Measurements from ENCODE around the gene XIRP2. TPM values are rescaled to one million over a fixed set of nuclear protein-coding genes. Genes with fewer than 3 reads are reported as not detected.

XIRP2 gene
- total and polyA plus RNA-seq, 2 of the 4 experiments (the other 2 are of a cell fraction): 0.05 to 0.18 TPM

- Histone ChIP-seq H3K4me1 (ENCODE audit: control insufficient read depth, insufficient read depth, low read length) (peaks cover 2% of the 10 kb centered on the region; the same call in 1 of the 2 replicates), H4K91ac (ENCODE audit: insufficient read depth, low read depth, low read length) (no peak overlapping the region), H3K36me3 (ENCODE audit: control insufficient read depth, insufficient read depth, low read length) (no peaks in the 10 kb centered on the region), H2AFZ (replicated peaks; ENCODE audit: low read length, poor library complexity) (no peak overlapping the region), H3K27ac (ENCODE audit: insufficient read depth, low read length) (no peak overlapping the region), H3K9ac (ENCODE audit: low read depth, low read length) (no peak overlapping the region), H3K9me1 (ENCODE audit: insufficient read depth, low read length) (no peaks in the 10 kb centered on the region), H3K4ac (ENCODE audit: low read depth, low read length) (no peak overlapping the region), H2BK20ac (ENCODE audit: low read depth, low read length) (no peak overlapping the region), H4K5ac (ENCODE audit: low read depth, low read length) (no peak overlapping the region), H2AK9ac (replicated peaks; ENCODE audit: low read depth, low read length, poor library complexity) (no peak overlapping the region), H4K8ac (ENCODE audit: low read depth in 2 of 2, low read length in 2 of 2) (no peak overlapping the region), H3K27me3 (ENCODE audit: control insufficient read depth, insufficient read depth, low read length) (no peaks in the 10 kb centered on the region), H2BK5ac (ENCODE audit: low read depth, low read length, poor library complexity, severe bottlenecking) (no peak overlapping the region), H3K9me3 (ENCODE audit: control insufficient read depth, insufficient read depth, low read length) (no peaks in the 10 kb centered on the region), H3K18ac (ENCODE audit: low read depth, low read length) (no peak overlapping the region), H3K4me3 (ENCODE audit: insufficient read depth, low read depth, low read length) (no peak overlapping the region), H2AK5ac (ENCODE audit: low read depth, low read length) (no peak overlapping the region), H3K14ac (replicated peaks; ENCODE audit: low read depth, low read length) (no peak overlapping the region), H4K20me1 (ENCODE audit: insufficient read depth, low read length) (no peaks in the 10 kb centered on the region), H3K4me2 (ENCODE audit: low read depth, low read length) (no peak overlapping the region), H3K56ac (ENCODE audit: extremely low read depth, insufficient read depth, low read length) (no peak overlapping the region), H2BK15ac (ENCODE audit: low read depth, low read length) (no peak overlapping the region), H2BK120ac (ENCODE audit: low read depth, low read length) (no peak overlapping the region), H3K79me1 (ENCODE audit: low read depth in 1 of 2, low read length in 2 of 2) (no peaks in the 10 kb centered on the region), H3K23ac (ENCODE audit: low read depth, low read length) (no peak overlapping the region)
- ChIA-PET POLR2A (ENCODE audit: unreplicated experiment) (no interaction called here), CTCF (interaction anchor here (0.6 to 0.9 kb wide), 3 partner anchors 9 to 121 kb away, joined by 3 to 5 read pairs (median 4); no protein-coding TSS in a partner anchor)
- TF ChIP-seq RCOR1 (IDR thresholded peaks at IDR 0.05; ENCODE audit: insufficient replicate concordance, low read length) (no peak), POLR2A (IDR thresholded peaks at IDR 0.05; ENCODE audit: low read depth, low read length) (no peak), BHLHE40 (IDR thresholded peaks at IDR 0.05; ENCODE audit: low read depth, low read length) (no peak), MXI1 (IDR thresholded peaks at IDR 0.05; ENCODE audit: borderline replicate concordance, low read depth, low read length) (no peak)
- no peak for DNase-seq
- no TSS peak for BruUV-seq (replicated peaks)
- in situ Hi-C loops (cut with MboI; ENCODE audit: low sequenced_read_pairs) (no loop called here), dilution Hi-C loops (cut with HindIII; ENCODE audit: low sequenced_read_pairs, unreplicated experiment) (no loop called here), intact Hi-C loops (cut with micrococcal nuclease) (loop anchor here (10.0 kb wide), 2 partner anchors 240 to 350 kb away; partner anchors contain the start of gene B3GALT1)
- WGBS, 2 experiments (ENCODE audit: extremely low coverage in 2 of 2, insufficient read length in 1 of 2): no CpG with 5 or more reads among the region's 3 CpGs
- ATAC-seq (ENCODE audit: low read depth): no peak
Observed at GRCh38 chr2:167054881-167055280, 166.6 kb downstream of the XIRP2 start.
